Liver (tissue), 3 donors: ENCODE results near the gene RSBN1.

Source experiments
- GABPA ChIP-seq, 2 donors: IDR thresholded peaks in 1 of 2; conservative IDR thresholded peaks in 1 of 2; 2 replicates each; pipeline ENCODE4 v1.6.1; 2016; ENCODE audit warnings: antibody characterized with exemption in 2 of 2, mild to moderate bottlenecking in 1 of 2, moderate library complexity in 1 of 2
- JUND ChIP-seq, 2 donors: IDR thresholded peaks; 2 replicates each; pipeline ENCODE4 v1.6.1; 2016; ENCODE audit warnings: antibody characterized with exemption in 2 of 2
- RXRA ChIP-seq, 2 donors: IDR thresholded peaks; 2 replicates each; pipeline ENCODE4 v1.6.1; 2017 to 2018; ENCODE audit warnings: antibody characterized with exemption in 2 of 2, mild to moderate bottlenecking in 1 of 2
- TAF1 ChIP-seq: conservative IDR thresholded peaks from 2 replicates; pipeline ENCODE4 v1.6.1; 2016; ENCODE audit warnings: antibody characterized with exemption, mild to moderate bottlenecking
- TF ChIP-seq, protein P1 (sequence below): fragments of 150-350 bp; IDR thresholded peaks from 2 replicates; pipeline ENCODE4 v1.5.1; 2017; ENCODE audit warnings: improper control_type of control experiment, low read depth, low read length; ENCODE audit not compliant: missing input control
- TF ChIP-seq, protein P2 (sequence below): IDR thresholded peaks from 2 replicates; pipeline ENCODE4 v1.6.1; 2016; ENCODE audit warnings: antibody characterized with exemption, mild to moderate bottlenecking
- TF ChIP-seq, protein P3 (sequence below): IDR thresholded peaks from 2 replicates; pipeline ENCODE4 v1.6.1; 2016; ENCODE audit warnings: antibody characterized with exemption
- donor health status: healthy.
- donor health status: healthy.

DNA sequence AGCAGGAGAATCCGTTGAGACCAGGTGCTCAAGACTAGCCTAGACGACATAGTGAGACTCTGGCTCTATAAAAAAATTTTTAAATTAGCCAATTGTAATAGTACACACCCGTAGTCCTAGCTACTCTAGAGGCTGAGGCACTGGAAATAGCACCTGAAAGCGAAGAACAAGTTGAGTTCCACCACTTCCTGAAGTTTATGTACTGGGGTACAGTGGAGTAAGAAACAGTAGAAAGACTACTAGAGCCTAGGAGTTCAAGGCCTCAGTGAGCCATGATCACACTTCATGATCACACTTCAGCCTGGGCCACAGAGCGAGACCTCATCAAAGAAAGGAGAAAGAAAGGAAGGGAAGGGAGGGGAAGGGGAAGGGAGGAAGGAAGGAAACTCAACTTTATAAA is 19.8 kb downstream of the RSBN1 start:
- TF ChIP-seq, protein P1, sequence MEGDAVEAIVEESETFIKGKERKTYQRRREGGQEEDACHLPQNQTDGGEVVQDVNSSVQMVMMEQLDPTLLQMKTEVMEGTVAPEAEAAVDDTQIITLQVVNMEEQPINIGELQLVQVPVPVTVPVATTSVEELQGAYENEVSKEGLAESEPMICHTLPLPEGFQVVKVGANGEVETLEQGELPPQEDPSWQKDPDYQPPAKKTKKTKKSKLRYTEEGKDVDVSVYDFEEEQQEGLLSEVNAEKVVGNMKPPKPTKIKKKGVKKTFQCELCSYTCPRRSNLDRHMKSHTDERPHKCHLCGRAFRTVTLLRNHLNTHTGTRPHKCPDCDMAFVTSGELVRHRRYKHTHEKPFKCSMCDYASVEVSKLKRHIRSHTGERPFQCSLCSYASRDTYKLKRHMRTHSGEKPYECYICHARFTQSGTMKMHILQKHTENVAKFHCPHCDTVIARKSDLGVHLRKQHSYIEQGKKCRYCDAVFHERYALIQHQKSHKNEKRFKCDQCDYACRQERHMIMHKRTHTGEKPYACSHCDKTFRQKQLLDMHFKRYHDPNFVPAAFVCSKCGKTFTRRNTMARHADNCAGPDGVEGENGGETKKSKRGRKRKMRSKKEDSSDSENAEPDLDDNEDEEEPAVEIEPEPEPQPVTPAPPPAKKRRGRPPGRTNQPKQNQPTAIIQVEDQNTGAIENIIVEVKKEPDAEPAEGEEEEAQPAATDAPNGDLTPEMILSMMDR = no peak
- TF ChIP-seq GABPA (IDR thresholded peaks at IDR 0.05 in 1 of 2, conservative IDR thresholded peaks at IDR 0.05 in 1 of 2) (no peak), JUND (IDR thresholded peaks at IDR 0.05) (no peak), RXRA (IDR thresholded peaks at IDR 0.05) (no peak), TAF1 (no peak)
- TF ChIP-seq, protein P2, sequence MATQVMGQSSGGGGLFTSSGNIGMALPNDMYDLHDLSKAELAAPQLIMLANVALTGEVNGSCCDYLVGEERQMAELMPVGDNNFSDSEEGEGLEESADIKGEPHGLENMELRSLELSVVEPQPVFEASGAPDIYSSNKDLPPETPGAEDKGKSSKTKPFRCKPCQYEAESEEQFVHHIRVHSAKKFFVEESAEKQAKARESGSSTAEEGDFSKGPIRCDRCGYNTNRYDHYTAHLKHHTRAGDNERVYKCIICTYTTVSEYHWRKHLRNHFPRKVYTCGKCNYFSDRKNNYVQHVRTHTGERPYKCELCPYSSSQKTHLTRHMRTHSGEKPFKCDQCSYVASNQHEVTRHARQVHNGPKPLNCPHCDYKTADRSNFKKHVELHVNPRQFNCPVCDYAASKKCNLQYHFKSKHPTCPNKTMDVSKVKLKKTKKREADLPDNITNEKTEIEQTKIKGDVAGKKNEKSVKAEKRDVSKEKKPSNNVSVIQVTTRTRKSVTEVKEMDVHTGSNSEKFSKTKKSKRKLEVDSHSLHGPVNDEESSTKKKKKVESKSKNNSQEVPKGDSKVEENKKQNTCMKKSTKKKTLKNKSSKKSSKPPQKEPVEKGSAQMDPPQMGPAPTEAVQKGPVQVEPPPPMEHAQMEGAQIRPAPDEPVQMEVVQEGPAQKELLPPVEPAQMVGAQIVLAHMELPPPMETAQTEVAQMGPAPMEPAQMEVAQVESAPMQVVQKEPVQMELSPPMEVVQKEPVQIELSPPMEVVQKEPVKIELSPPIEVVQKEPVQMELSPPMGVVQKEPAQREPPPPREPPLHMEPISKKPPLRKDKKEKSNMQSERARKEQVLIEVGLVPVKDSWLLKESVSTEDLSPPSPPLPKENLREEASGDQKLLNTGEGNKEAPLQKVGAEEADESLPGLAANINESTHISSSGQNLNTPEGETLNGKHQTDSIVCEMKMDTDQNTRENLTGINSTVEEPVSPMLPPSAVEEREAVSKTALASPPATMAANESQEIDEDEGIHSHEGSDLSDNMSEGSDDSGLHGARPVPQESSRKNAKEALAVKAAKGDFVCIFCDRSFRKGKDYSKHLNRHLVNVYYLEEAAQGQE = no peak
- TF ChIP-seq, protein P3, sequence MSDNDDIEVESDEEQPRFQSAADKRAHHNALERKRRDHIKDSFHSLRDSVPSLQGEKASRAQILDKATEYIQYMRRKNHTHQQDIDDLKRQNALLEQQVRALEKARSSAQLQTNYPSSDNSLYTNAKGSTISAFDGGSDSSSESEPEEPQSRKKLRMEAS = no peak
